ENCODE measurements around the gene SHBG. TPM values are rescaled to one million over a fixed set of nuclear protein-coding genes. Genes with fewer than 3 reads are reported as not detected.
"Not testable (repeated sequence)": the region's sequence is repeated elsewhere in the genome, so short reads cannot be mapped to it uniquely, and the experiment has no call there.

The SHBG gene
- total RNA-seq, 2 experiments from 2014 or later, result not detected

GRCh38 chr17:7589891-7590691 is 39.8 kb upstream of the SHBG start, which contains the start of gene SOX15:
Gene SOX15, minus strand, starts transcription at chr17:7590094. Its CDS starts 418 bp downstream, at chr17:7589676.
- peaks cover 37% of the 10 kb centered on the region for H3K36me3 Mint-ChIP-seq (ENCODE audit: low read depth)
- H3K4me1 Mint-ChIP-seq, result peaks cover 12% of the 10 kb centered on the region
- no peaks in the 10 kb centered on the region for H3K27me3 Mint-ChIP-seq
- ChIA-PET CTCF (interaction anchor here (0.6 to 2.7 kb wide), 16 partner anchors 9 to 225 kb away, joined by 3 to 18 read pairs (median 4); partner anchors contain the start of genes FXR2, SAT2 and SENP3), POLR2A (no interaction called here)
- H3K4me3 Mint-ChIP-seq, result no peak within 1 kb of the TSS
- DNase-seq, result no peak
- H3K27ac Mint-ChIP-seq, result peak within 1 kb of the TSS; percentile 25
- no peaks in the 10 kb centered on the region for H3K9me3 Mint-ChIP-seq

- H3K9me3 Mint-ChIP-seq, result no peaks in the 10 kb centered on the region
- no peak for DNase-seq
- peaks cover 6% of the 10 kb centered on the region for H3K4me1 Mint-ChIP-seq
- ChIA-PET POLR2A (no interaction called here), CTCF (interaction anchor here (1.6 to 2.7 kb wide), 3 partner anchors 11 to 154 kb away, joined by 3 to 16 read pairs (median 11); partner anchors contain the start of gene SENP3)
- H3K4me3 Mint-ChIP-seq, result no peak overlapping the region
- H3K27ac Mint-ChIP-seq, result peak overlapping the region; percentile 25
- H3K27me3 Mint-ChIP-seq, result no peaks in the 10 kb centered on the region
- H3K36me3 Mint-ChIP-seq (ENCODE audit: low read depth), result peaks cover 42% of the 10 kb centered on the region
Observed at GRCh38 chr17:7590743-7591142, 39.2 kb upstream of the SHBG start.

- ChIA-PET CTCF (interaction anchor here (0.7 to 1.1 kb wide), 4 partner anchors 9 to 96 kb away, joined by 3 to 5 read pairs (median 4); partner anchors contain the start of genes FXR2, TP53 and WRAP53), POLR2A (no interaction called here)
- Mint-ChIP-seq H3K4me3 (no peak overlapping the region), H3K9me3 (no peaks in the 10 kb centered on the region), H3K27ac (peak overlapping the region; percentile 46), H3K4me1 (peaks cover 4% of the 10 kb centered on the region), H3K36me3 (ENCODE audit: low read depth) (peaks cover 47% of the 10 kb centered on the region), H3K27me3 (no peaks in the 10 kb centered on the region)
- DNase-seq, result no peak
Observed at GRCh38 chr17:7591596-7591995, 38.3 kb upstream of the SHBG start.

GRCh38 chr17:7592422-7593021 is 37.4 kb upstream of the SHBG start:
- H3K4me3 Mint-ChIP-seq, result no peak overlapping the region

GRCh38 chr17:7593296-7593695 is 36.6 kb upstream of the SHBG start:
- Mint-ChIP-seq H3K27me3 (no peaks in the 10 kb centered on the region), H3K9me3 (no peaks in the 10 kb centered on the region), H3K4me3 (no peak overlapping the region), H3K27ac (no peak overlapping the region), H3K36me3 (ENCODE audit: low read depth) (peaks cover 38% of the 10 kb centered on the region), H3K4me1 (peaks cover 4% of the 10 kb centered on the region)
- CTCF ChIA-PET, result interaction anchor here (1.4 kb wide), 1 partner anchor 10 kb away, joined by 4 read pairs; the partner anchor contains the start of gene MPDU1
- no peak for DNase-seq
- POLR2A ChIA-PET, result no interaction called here

More at GRCh38 chr17:7592422-7593021, 37.4 kb upstream of the SHBG start:
- H3K4me1 Mint-ChIP-seq, result peaks cover 4% of the 10 kb centered on the region
- no peaks in the 10 kb centered on the region for H3K9me3 Mint-ChIP-seq
- no peak for DNase-seq
- peaks cover 45% of the 10 kb centered on the region for H3K36me3 Mint-ChIP-seq (ENCODE audit: low read depth)
- no peaks in the 10 kb centered on the region for H3K27me3 Mint-ChIP-seq
- ChIA-PET CTCF (interaction anchor here (0.7 to 1.4 kb wide), 3 partner anchors 9 to 95 kb away, joined by 3 to 5 read pairs (median 4); partner anchors contain the start of genes MPDU1, TP53 and WRAP53), POLR2A (no interaction called here)
- no peak overlapping the region for H3K27ac Mint-ChIP-seq

- H3K36me3 Mint-ChIP-seq (ENCODE audit: low read depth), result peaks cover 46% of the 10 kb centered on the region
- H3K4me3 Mint-ChIP-seq, POLR2A ChIA-PET, H3K4me1 Mint-ChIP-seq, H3K9me3 Mint-ChIP-seq, DNase-seq, H3K27ac Mint-ChIP-seq, CTCF ChIA-PET, H3K27me3 Mint-ChIP-seq: not testable (repeated sequence)
Observed at GRCh38 chr17:7597561-7597960, 32.4 kb upstream of the SHBG start.

GRCh38 chr17:7606280-7606679 is 23.7 kb upstream of the SHBG start:
- H3K27ac Mint-ChIP-seq, result no peak overlapping the region
- CTCF ChIA-PET, result no interaction called here
- DNase-seq, result no peak

GRCh38 chr17:7610641-7611040 is 19.3 kb upstream of the SHBG start:
- DNase-seq, result no peak
- peaks cover 15% of the 10 kb centered on the region for H3K36me3 Mint-ChIP-seq (ENCODE audit: low read depth)
- no peak overlapping the region for H3K27ac Mint-ChIP-seq
- ChIA-PET CTCF (interaction anchor here (1.3 to 1.9 kb wide), 2 partner anchors 10 to 50 kb away, joined by 3 to 6 read pairs; partner anchors contain the start of gene SENP3), POLR2A (no interaction called here)
- peaks cover 35% of the 10 kb centered on the region for H3K4me1 Mint-ChIP-seq
- H3K4me3 Mint-ChIP-seq, result no peak overlapping the region
- no peaks in the 10 kb centered on the region for H3K27me3 Mint-ChIP-seq
- H3K9me3 Mint-ChIP-seq, result no peaks in the 10 kb centered on the region

More at GRCh38 chr17:7606280-7606679, 23.7 kb upstream of the SHBG start:
- H3K36me3 Mint-ChIP-seq (ENCODE audit: low read depth), result peaks cover 30% of the 10 kb centered on the region
- no peak overlapping the region for H3K4me3 Mint-ChIP-seq
- peaks cover 9% of the 10 kb centered on the region for H3K4me1 Mint-ChIP-seq
- no peaks in the 10 kb centered on the region for H3K27me3 Mint-ChIP-seq
- POLR2A ChIA-PET, result no interaction called here
- H3K9me3 Mint-ChIP-seq, result no peaks in the 10 kb centered on the region

GRCh38 chr17:7611635-7612293 is 18.2 kb upstream of the SHBG start:
- ChIA-PET CTCF (interaction anchor here (0.6 to 1.9 kb wide), 7 partner anchors 9 to 498 kb away, joined by 3 to 6 read pairs (median 3); partner anchors contain the start of gene SENP3), POLR2A (no interaction called here)
- H3K36me3 Mint-ChIP-seq (ENCODE audit: low read depth), result peaks cover 10% of the 10 kb centered on the region
- H3K4me1 Mint-ChIP-seq, result peaks cover 35% of the 10 kb centered on the region
- H3K9me3 Mint-ChIP-seq, result no peaks in the 10 kb centered on the region
- H3K27ac Mint-ChIP-seq, result no peak overlapping the region
- no peak for DNase-seq
- no peaks in the 10 kb centered on the region for H3K27me3 Mint-ChIP-seq
- H3K4me3 Mint-ChIP-seq, result no peak overlapping the region

- H3K27ac Mint-ChIP-seq, result no peak overlapping the region
- H3K9me3 Mint-ChIP-seq, result no peaks in the 10 kb centered on the region
- H3K27me3 Mint-ChIP-seq, result no peaks in the 10 kb centered on the region
- peak overlapping the region; percentile 9 for H3K4me3 Mint-ChIP-seq
- no peak for DNase-seq
- H3K36me3 Mint-ChIP-seq (ENCODE audit: low read depth), result peaks cover 10% of the 10 kb centered on the region
- peaks cover 35% of the 10 kb centered on the region for H3K4me1 Mint-ChIP-seq
- CTCF ChIA-PET, result interaction anchor here (0.6 to 1.9 kb wide), 4 partner anchors 9 to 96 kb away, joined by 3 to 6 read pairs (median 3); partner anchors contain the start of gene SENP3
- POLR2A ChIA-PET, result no interaction called here
Observed at GRCh38 chr17:7612294-7612640, 17.7 kb upstream of the SHBG start.

- Mint-ChIP-seq H3K36me3 (ENCODE audit: low read depth) (peaks cover 10% of the 10 kb centered on the region), H3K4me1 (peaks cover 35% of the 10 kb centered on the region), H3K27ac (peak overlapping the region; percentile 79), H3K27me3 (no peaks in the 10 kb centered on the region), H3K4me3 (peak overlapping the region; percentile 83), H3K9me3 (no peaks in the 10 kb centered on the region)
- CTCF ChIA-PET, result interaction anchor here (1.0 to 2.4 kb wide), 6 partner anchors 14 to 178 kb away, joined by 3 to 12 read pairs (median 4); partner anchors contain the start of genes MPDU1, SAT2, TMEM102 and TP53
- no peak for DNase-seq
- POLR2A ChIA-PET, result no interaction called here
Observed at GRCh38 chr17:7613769-7614424, 16.0 kb upstream of the SHBG start.

Data from activated CD4-positive, alpha-beta T cell treated with anti-CD3 and anti-CD28 coated beads, Interleukin-2, amount 10 ng/mL, durations not matched to agents 7 days and 5 days (primary cell).